Fibroblast of lung (primary cell): ENCODE results near the gene MFGE8. TPM values are rescaled to one million over a fixed set of nuclear protein-coding genes. Genes with fewer than 3 reads are reported as not detected.
A peak's percentile ranks its signal among the peaks of the same experiment; 100 is the strongest.

Source experiments
- DNase-seq, 2 donors: peaks; one replicate each; pipeline versions ENCODE4 v3.0.0 to v3.0.0-alpha.2; 2010; ENCODE audit warnings: low read depth in 2 of 2
- H2AFZ ChIP-seq: 2 replicates; pipeline ENCODE4 v1.5.1; 2012; ENCODE audit warnings: low read length, control low read depth, inconsistent platforms
- H3K27ac ChIP-seq: 2 replicates; pipeline ENCODE4 v1.5.1; 2011; ENCODE audit warnings: low read length, control low read depth; ENCODE audit not compliant: insufficient read depth
- H3K27me3 ChIP-seq: 2 replicates; pipeline ENCODE4 v1.5.1; 2011; ENCODE audit warnings: mild to moderate bottlenecking, low read length; ENCODE audit not compliant: control insufficient read depth, insufficient read depth
- H3K36me3 ChIP-seq: 2 replicates; pipeline ENCODE4 v1.5.1; 2011; ENCODE audit warnings: low read length; ENCODE audit not compliant: control insufficient read depth, insufficient read depth
- H3K4me1 ChIP-seq: 2 replicates; pipeline ENCODE4 v1.5.1; 2011; ENCODE audit warnings: low read length; ENCODE audit not compliant: control insufficient read depth, insufficient read depth; ENCODE audit errors: extremely low read depth
- H3K4me2 ChIP-seq: 2 replicates; pipeline ENCODE4 v1.5.1; 2011; ENCODE audit warnings: low read length, control low read depth; ENCODE audit not compliant: insufficient read depth; ENCODE audit errors: extremely low read depth
- H3K4me3 ChIP-seq, 4 experiments: fragments of 200-600 bp in 1 of 4; sonication (generic) in 1 of 4; replicated peaks in 1 of 4; 2 replicates each; pipeline ENCODE4 v1.5.1; 2011 to 2016; ENCODE audit warnings: low read length in 4 of 4, low read depth in 3 of 4, mild to moderate bottlenecking in 3 of 4, control low read depth in 2 of 4, inconsistent platforms in 1 of 4, mixed read lengths in 1 of 4; ENCODE audit not compliant: insufficient read depth in 1 of 4; ENCODE audit errors: control extremely low read depth in 1 of 4
- H3K79me2 ChIP-seq: 2 replicates; pipeline ENCODE4 v1.5.1; 2012; ENCODE audit warnings: mild to moderate bottlenecking, low read length, inconsistent platforms; ENCODE audit not compliant: control insufficient read depth, insufficient read depth
- H3K9ac ChIP-seq: 2 replicates; pipeline ENCODE4 v1.5.1; 2011; ENCODE audit warnings: mild to moderate bottlenecking, low read length, control low read depth; ENCODE audit not compliant: insufficient read depth
- H3K9me3 ChIP-seq: 2 replicates; pipeline ENCODE4 v1.5.1; 2012; ENCODE audit warnings: low read depth, low read length; ENCODE audit not compliant: control insufficient read depth, insufficient read depth
- H4K20me1 ChIP-seq: 2 replicates; pipeline ENCODE4 v1.5.1; 2011; ENCODE audit warnings: low read length; ENCODE audit not compliant: control insufficient read depth, insufficient read depth; ENCODE audit errors: extremely low read depth
- CTCF ChIP-seq, 2 donors: IDR thresholded peaks in 1 of 2; conservative IDR thresholded peaks in 1 of 2; 1 replicate in 1 of 2; 2 replicates in 1 of 2; pipeline ENCODE4 v1.5.1; 2011 to 2012; ENCODE audit warnings: low read length in 2 of 2, control low read depth in 1 of 2, inconsistent platforms in 1 of 2, low read depth in 1 of 2, mild to moderate bottlenecking in 1 of 2
- EZH2 ChIP-seq: IDR thresholded peaks from 2 replicates; pipeline ENCODE4 v1.5.1; 2012; ENCODE audit warnings: low read length, control low read depth, mild to moderate bottlenecking; ENCODE audit errors: missing control alignments
- polyA plus RNA-seq, 2 donors: library from polyadenylated mRNA; depleted of rRNA in 1 of 2; stranded (reverse) in 1 of 2; unstranded in 1 of 2; fragments of >200 nt; gene quantifications; 2 replicates each; pipeline ENCODE4 v1.2.1, GENCODE V29; 2011 to 2012; ENCODE audit warnings: missing spikeins in 1 of 2
- total RNA-seq: library from RNA; depleted of rRNA; stranded (reverse); fragments of >200 nt; gene quantifications from 2 replicates; pipeline ENCODE4 v1.2.1, GENCODE V29; 2014

MFGE8 gene
- total and polyA plus RNA-seq, 2 donors (not counting 1 experiment from before 2014, with no cell fraction given), result 263 to 336 TPM

GRCh38 chr15:88897456-88898194, 15.6 kb downstream of the MFGE8 start:
- Histone ChIP-seq H3K4me3 (no peak overlapping the region), H2AFZ (no peak overlapping the region), H3K27me3 (no peaks in the 10 kb centered on the region), H3K9me3 (no peaks in the 10 kb centered on the region), H3K27ac (no peak overlapping the region), H3K9ac (no peak overlapping the region), H3K36me3 (peaks cover 10% of the 10 kb centered on the region), H3K79me2 (no peaks in the 10 kb centered on the region), H3K4me1 (peaks cover 8% of the 10 kb centered on the region), H3K4me2 (no peak overlapping the region), H4K20me1 (no peaks in the 10 kb centered on the region)
- DNase-seq, result peak; percentile 77 to 86
- peak; percentile 56 to 69 for TF ChIP-seq CTCF (conservative IDR thresholded peaks at IDR 0.05 in 1 of 2, IDR thresholded peaks at IDR 0.05 in 1 of 2; ENCODE audit: low read depth in 1 of 2, low read length in 2 of 2)
- TF ChIP-seq EZH2, result no peak

- Histone ChIP-seq H4K20me1 (no peaks in the 10 kb centered on the region), H3K79me2 (no peaks in the 10 kb centered on the region), H3K4me1 (peaks cover 8% of the 10 kb centered on the region), H3K9ac (no peak overlapping the region), H3K27ac (no peak overlapping the region), H3K4me3 (no peak overlapping the region), H3K4me2 (no peak overlapping the region), H2AFZ (no peak overlapping the region), H3K27me3 (no peaks in the 10 kb centered on the region), H3K36me3 (peaks cover 8% of the 10 kb centered on the region), H3K9me3 (no peaks in the 10 kb centered on the region)
- TF ChIP-seq EZH2 (no peak), CTCF (conservative IDR thresholded peaks at IDR 0.05 in 1 of 2, IDR thresholded peaks at IDR 0.05 in 1 of 2; ENCODE audit: low read depth in 1 of 2, low read length in 2 of 2) (no peak)
- DNase-seq, result no peak
Measured at GRCh38 chr15:88897142-88897455, 16.1 kb downstream of the MFGE8 start.

- no peak overlapping the region for H3K4me2 ChIP-seq
- TF ChIP-seq EZH2 (no peak), CTCF (conservative IDR thresholded peaks at IDR 0.05 in 1 of 2, IDR thresholded peaks at IDR 0.05 in 1 of 2; ENCODE audit: low read depth in 1 of 2, low read length in 2 of 2) (no peak)
- no peaks in the 10 kb centered on the region for H3K9me3 ChIP-seq
- H3K27me3 ChIP-seq, result no peaks in the 10 kb centered on the region
- no peaks in the 10 kb centered on the region for H3K79me2 ChIP-seq
- H2AFZ ChIP-seq, result no peak overlapping the region
- no peak overlapping the region for H3K27ac ChIP-seq
- DNase-seq, result no peak
- H4K20me1 ChIP-seq, result no peaks in the 10 kb centered on the region
- H3K36me3 ChIP-seq, result peaks cover 3% of the 10 kb centered on the region
- H3K4me3 ChIP-seq, result no peak overlapping the region
- H3K9ac ChIP-seq, result no peak overlapping the region
- H3K4me1 ChIP-seq, result peaks cover 8% of the 10 kb centered on the region
Measured at GRCh38 chr15:88896333-88897033, 16.7 kb downstream of the MFGE8 start.
